AG04450 (cell line): Measurements from ENCODE around the gene FBLN7. TPM values are rescaled to one million over a fixed set of nuclear protein-coding genes. Genes with fewer than 3 reads are reported as not detected.
A peak's percentile ranks its signal among the peaks of the same experiment; 100 is the strongest.
"Not testable (repeated sequence)": the region's sequence is repeated elsewhere in the genome, so short reads cannot be mapped to it uniquely, and the experiment has no call there.

Source experiments
- CTCF ChIA-PET: fragments of 300-600, 350-600 bp; formaldehyde crosslinking; extraction: SDS; loops from one replicate; lab custom pipeline; 2022; ENCODE audit warnings: antibody characterized with exemption, inconsistent platforms; lab: Charles Lee
- POLR2A ChIA-PET: fragments of 350-600 bp; formaldehyde crosslinking; extraction: SDS; loops from one replicate; lab custom pipeline; 2021; ENCODE audit warnings: antibody characterized with exemption, inconsistent platforms; lab: Yijun Ruan, JAX
- DNase-seq: peaks from one replicate; pipeline ENCODE4 v3.0.0-alpha.2; 2011; ENCODE audit warnings: low read depth, low spot score
- H3K27ac ChIP-seq: one replicate; pipeline ENCODE4 v1.5.1; 2012; ENCODE audit warnings: low read depth, low read length, control low read depth
- H3K27me3 ChIP-seq: one replicate; pipeline ENCODE4 v1.6.0; 2012; ENCODE audit warnings: low read length; ENCODE audit not compliant: control insufficient read depth, insufficient read depth
- H3K4me3 ChIP-seq: 2 replicates; pipeline ENCODE4 v1.5.1; 2011; ENCODE audit warnings: mild to moderate bottlenecking, low read depth, low read length, control low read depth
- H3K9me3 ChIP-seq: 2 replicates; pipeline ENCODE4 v1.5.1; 2012; ENCODE audit warnings: low read length; ENCODE audit not compliant: control insufficient read depth, insufficient read depth
- CTCF ChIP-seq: IDR thresholded peaks from 2 replicates; pipeline ENCODE4 v1.5.1; 2011; ENCODE audit warnings: low read depth, low read length, control low read depth, inconsistent platforms
- polyA plus RNA-seq: library from polyadenylated mRNA; depleted of rRNA; stranded (reverse); fragments of >200 nt; gene quantifications from 2 replicates; pipeline ENCODE4 v1.2.3, GENCODE V29; 2011

The FBLN7 gene
- polyA plus RNA-seq, 1 experiment, result 0.22 TPM

GRCh38 chr2:112204411-112204810 lies 66.2 kb downstream of the FBLN7 start:
- H3K27me3 ChIP-seq, result peaks cover 5% of the 10 kb centered on the region
- H3K4me3 ChIP-seq, result no peak overlapping the region
- ChIA-PET CTCF (interaction anchor here (1.0 kb wide), 1 partner anchor 12 kb away, joined by 3 read pairs; no protein-coding TSS in a partner anchor), POLR2A (no interaction called here)
- no peak overlapping the region for H3K27ac ChIP-seq
- no peaks in the 10 kb centered on the region for H3K9me3 ChIP-seq
- DNase-seq, result no peak
- TF ChIP-seq CTCF, result no peak

GRCh38 chr2:112207905-112208304 lies 69.7 kb downstream of the FBLN7 start:
- not testable (repeated sequence) for DNase-seq, H3K9me3 ChIP-seq

GRCh38 chr2:112216167-112216566 lies 78.0 kb downstream of the FBLN7 start:
- no peak overlapping the region for H3K27ac ChIP-seq
- POLR2A ChIA-PET, result no interaction called here
- CTCF ChIA-PET, result interaction anchor here (0.6 to 1.3 kb wide), 3 partner anchors 12 to 744 kb away, joined by 3 to 9 read pairs (median 3); partner anchors contain the start of gene RGPD8
- no peak for DNase-seq
- peaks cover 4% of the 10 kb centered on the region; the same call in 1 of the 2 replicates for H3K9me3 ChIP-seq
- H3K4me3 ChIP-seq, result no peak overlapping the region
- peak; percentile 30 for TF ChIP-seq CTCF
- no peaks in the 10 kb centered on the region for H3K27me3 ChIP-seq

More at GRCh38 chr2:112207905-112208304, 69.7 kb downstream of the FBLN7 start:
- H3K27me3 ChIP-seq, H3K4me3 ChIP-seq, H3K27ac ChIP-seq, CTCF ChIA-PET, POLR2A ChIA-PET: not testable (repeated sequence)

- no peak for DNase-seq
- no peaks in the 10 kb centered on the region for H3K27me3 ChIP-seq
- peaks cover 4% of the 10 kb centered on the region; the same call in 1 of the 2 replicates for H3K9me3 ChIP-seq
- ChIA-PET CTCF (interaction anchor here (0.7 kb wide), 1 partner anchor 96 kb away, joined by 3 read pairs; no protein-coding TSS in a partner anchor), POLR2A (no interaction called here)
- no peak overlapping the region for H3K4me3 ChIP-seq
- no peak overlapping the region for H3K27ac ChIP-seq
- no peak for TF ChIP-seq CTCF
Measured at GRCh38 chr2:112217854-112218253, 79.7 kb downstream of the FBLN7 start.

- H3K27me3 ChIP-seq, result no peaks in the 10 kb centered on the region
- H3K9me3 ChIP-seq, result peaks cover 4% of the 10 kb centered on the region; the same call in 1 of the 2 replicates
- ChIA-PET POLR2A (no interaction called here), CTCF (no interaction called here)
- H3K27ac ChIP-seq, result no peak overlapping the region
- H3K4me3 ChIP-seq, result no peak overlapping the region
- no peak for TF ChIP-seq CTCF
- DNase-seq, result no peak
Measured at GRCh38 chr2:112220186-112220585, 82.0 kb downstream of the FBLN7 start.
